Vagina (tissue), 2 donors: ENCODE measurements around the gene RPS14.

Source experiments
- CTCF ChIP-seq, 3 experiments: fragments of 450-650 bp in 2 of 3; fragments of 200-600 bp in 1 of 3; sonication (generic) in 1 of 3; IDR thresholded peaks; one replicate each; pipeline ENCODE4 v1.5.1; 2017 to 2019; ENCODE audit warnings: antibody characterized with exemption in 3 of 3, mild to moderate bottlenecking in 2 of 3, moderate library complexity in 2 of 3
- POLR2AphosphoS5 ChIP-seq, 2 donors: sonication (generic); formaldehyde crosslinking; IDR thresholded peaks; one replicate each; pipeline ENCODE4 v1.9.0; 2017; ENCODE audit warnings: antibody characterized with exemption in 2 of 2, mild to moderate bottlenecking in 2 of 2, low read depth in 1 of 2; ENCODE audit not compliant: insufficient read depth in 1 of 2

GRCh38 chr5:150407096-150407720 lies 42.3 kb downstream of the RPS14 start:
- TF ChIP-seq CTCF (IDR thresholded peaks at IDR 0.05) = no peak
- no peak for TF ChIP-seq POLR2AphosphoS5 (IDR thresholded peaks at IDR 0.05; ENCODE audit: insufficient read depth in 1 of 2, low read depth in 1 of 2)
